GM18505 (cell line): ENCODE results near the gene LAMA3.

Experiments
- ATAC-seq: cut with Tn5 transposase; IDR thresholded peaks from one replicate; pipeline ENCODE4 v1.9.1; 2021; ENCODE audit not compliant: unreplicated experiment
- POLR2A ChIP-seq: IDR thresholded peaks from 4 replicates; pipeline ENCODE4 v1.6.1; 2011; ENCODE audit warnings: borderline replicate concordance; ENCODE audit not compliant: insufficient read depth, insufficient read length; ENCODE audit errors: extremely low read depth

Gene LAMA3

GRCh38 chr18:23941791-23942190, 252.5 kb downstream of the LAMA3 start:
- TF ChIP-seq POLR2A: no peak
- no peak for ATAC-seq

GRCh38 chr18:23943104-23943503, 253.9 kb downstream of the LAMA3 start:
- ATAC-seq: peak; percentile 78

DNA sequence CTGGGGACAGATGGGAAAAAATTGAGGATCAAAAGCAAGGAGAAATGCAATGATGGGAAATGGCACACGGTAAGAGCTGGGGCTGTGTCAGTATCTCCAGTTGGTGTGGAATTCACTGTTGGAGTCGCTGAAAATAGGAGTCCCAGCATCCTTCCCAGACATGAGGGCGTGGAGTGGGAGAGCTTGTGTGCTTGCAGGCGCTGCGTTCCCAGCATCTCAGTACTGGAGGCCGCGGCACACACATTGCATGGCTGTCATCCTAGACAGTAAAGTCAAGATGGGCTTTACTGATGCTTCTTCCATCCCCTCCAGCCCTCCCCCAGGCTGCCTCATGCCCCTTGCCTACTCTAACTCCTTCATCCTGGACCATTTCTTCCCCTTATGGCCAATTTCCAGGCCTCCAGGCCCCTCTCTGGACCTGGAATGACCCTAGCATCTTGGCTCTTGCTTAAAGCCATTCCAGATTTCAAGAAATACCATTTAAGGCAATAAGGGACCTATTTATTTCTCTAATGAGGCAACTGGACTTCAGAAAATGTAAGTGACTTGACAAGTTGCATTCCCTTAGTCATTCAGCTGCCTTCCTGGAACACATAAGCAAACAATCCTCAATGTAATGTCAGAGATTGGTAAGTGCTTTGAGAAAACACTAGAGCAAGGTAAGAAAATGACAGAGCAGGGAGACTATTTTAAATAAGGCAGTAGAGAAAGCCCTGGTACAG, 254.8 kb downstream of the LAMA3 start:
- no peak for TF ChIP-seq POLR2A
- ATAC-seq: no peak

More at GRCh38 chr18:23943104-23943503, 253.9 kb downstream of the LAMA3 start:
- no peak for TF ChIP-seq POLR2A

DNA sequence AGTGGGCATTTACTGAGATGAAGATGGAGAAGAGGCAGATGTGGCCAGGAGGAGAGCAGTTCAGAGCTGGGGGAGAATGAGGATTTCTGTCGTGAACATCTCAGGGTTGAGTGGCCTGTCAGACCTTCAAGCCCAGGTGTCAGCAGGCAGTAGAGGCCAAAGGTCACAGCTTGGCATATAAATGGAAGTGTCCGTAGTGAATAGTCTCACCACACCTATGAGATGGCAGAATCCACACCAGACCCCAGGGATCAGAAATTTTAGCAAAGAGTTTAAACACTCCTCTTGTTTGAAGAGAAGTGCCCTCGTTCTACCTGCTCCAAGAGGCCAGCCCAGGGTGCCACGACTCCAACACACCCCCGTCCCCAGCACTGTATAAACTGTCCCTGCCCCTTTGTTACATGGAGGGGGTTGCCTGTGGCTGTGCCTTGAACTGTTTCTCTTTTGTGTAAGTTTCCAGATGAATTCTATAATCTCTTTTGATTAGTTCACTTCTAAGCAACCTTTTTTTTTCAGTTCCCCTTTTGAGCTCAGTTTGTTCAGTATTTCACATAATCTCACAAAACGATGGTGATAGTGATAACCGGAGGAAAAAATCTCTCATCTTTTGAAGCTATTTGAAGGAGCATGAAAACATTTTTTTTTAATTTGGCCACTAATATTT, 256.3 kb downstream of the LAMA3 start:
- TF ChIP-seq POLR2A: no peak
- ATAC-seq: peak; percentile 61

GRCh38 chr18:23949863-23950262, 260.6 kb downstream of the LAMA3 start:
- ATAC-seq: no peak
- TF ChIP-seq POLR2A: no peak

- no peak for ATAC-seq
- no peak for TF ChIP-seq POLR2A
Measured at GRCh38 chr18:23950644-23951043, 261.4 kb downstream of the LAMA3 start.

- no peak for ATAC-seq
- TF ChIP-seq POLR2A: no peak
Measured at GRCh38 chr18:23951206-23951605, 262.0 kb downstream of the LAMA3 start.

DNA sequence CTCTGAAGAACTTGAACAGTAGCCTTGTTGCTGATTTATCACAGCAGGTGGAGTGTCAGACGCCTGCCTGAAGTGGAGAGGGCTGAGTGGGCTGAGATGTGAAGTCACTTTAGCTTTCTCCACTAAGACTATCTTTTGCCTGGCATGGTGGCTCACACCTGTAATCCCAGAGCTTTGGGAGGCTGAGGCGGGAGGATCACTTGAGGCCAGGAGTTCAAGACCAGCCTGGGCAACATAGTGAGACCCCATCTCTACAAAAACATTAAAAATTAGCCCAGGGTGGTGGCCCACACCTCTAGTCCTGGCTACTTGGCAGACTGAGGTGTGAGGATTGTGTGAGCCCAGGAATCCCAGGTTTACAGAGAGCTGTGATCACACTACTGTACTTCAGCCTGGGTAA, 264.7 kb downstream of the LAMA3 start:
- TF ChIP-seq POLR2A: no peak
- ATAC-seq: no peak

DNA sequence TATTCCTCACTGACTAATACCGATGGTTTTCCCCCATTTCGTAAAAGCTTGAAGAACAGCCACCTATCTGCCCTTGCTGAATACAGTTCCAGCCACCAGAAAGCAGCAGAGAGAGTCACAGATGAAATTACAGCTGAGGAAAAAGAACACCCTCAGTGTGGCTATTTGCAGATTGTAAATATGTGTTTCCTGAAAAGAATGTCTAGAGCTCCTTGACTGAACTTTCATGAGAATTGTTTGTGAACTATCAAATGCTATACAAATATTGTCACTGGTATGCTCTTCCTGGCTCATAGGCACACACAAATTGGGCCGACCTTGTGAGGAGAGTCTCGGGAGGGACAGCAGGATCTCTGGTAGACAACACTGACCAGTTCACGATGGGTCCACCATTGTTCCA, 267.2 kb downstream of the LAMA3 start:
- no peak for TF ChIP-seq POLR2A
- ATAC-seq: no peak

- ATAC-seq: no peak
- no peak for TF ChIP-seq POLR2A
Measured at GRCh38 chr18:23958036-23958435, 268.8 kb downstream of the LAMA3 start.

DNA sequence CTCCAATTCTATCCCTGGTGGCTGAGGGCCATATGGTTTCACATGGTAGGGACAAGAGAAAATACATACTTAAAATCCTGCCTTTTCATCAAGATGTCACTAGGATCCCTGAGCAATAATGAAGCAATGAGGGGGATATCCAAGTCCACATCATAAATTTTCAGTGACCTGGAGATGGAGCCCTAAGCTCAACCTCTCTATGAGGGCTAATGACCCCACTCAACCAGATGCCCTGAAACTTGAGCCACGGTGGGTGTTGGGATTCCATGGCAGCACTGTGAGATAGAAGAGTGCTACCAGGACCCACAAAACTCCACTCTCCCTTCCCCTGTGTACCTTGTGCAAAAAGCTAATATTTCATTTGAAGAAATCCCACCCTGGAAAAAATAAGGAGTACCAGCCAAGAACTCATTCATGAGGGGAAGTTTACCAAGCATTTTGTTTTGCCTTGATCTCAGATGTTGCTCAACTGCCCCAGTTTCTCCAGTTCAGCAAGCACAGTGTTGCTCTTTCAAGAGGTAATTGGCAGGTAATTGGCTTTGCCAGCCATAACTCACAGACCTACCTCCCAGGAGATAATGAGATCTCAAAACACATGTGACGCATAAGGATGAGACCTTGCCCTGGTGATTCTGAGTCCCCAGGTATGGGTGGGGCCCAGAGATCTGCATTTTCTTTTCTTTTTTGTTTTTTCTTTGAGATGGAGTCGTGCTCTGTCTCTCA, 274.4 kb downstream of the LAMA3 start:
- no peak for TF ChIP-seq POLR2A
- no peak for ATAC-seq

DNA sequence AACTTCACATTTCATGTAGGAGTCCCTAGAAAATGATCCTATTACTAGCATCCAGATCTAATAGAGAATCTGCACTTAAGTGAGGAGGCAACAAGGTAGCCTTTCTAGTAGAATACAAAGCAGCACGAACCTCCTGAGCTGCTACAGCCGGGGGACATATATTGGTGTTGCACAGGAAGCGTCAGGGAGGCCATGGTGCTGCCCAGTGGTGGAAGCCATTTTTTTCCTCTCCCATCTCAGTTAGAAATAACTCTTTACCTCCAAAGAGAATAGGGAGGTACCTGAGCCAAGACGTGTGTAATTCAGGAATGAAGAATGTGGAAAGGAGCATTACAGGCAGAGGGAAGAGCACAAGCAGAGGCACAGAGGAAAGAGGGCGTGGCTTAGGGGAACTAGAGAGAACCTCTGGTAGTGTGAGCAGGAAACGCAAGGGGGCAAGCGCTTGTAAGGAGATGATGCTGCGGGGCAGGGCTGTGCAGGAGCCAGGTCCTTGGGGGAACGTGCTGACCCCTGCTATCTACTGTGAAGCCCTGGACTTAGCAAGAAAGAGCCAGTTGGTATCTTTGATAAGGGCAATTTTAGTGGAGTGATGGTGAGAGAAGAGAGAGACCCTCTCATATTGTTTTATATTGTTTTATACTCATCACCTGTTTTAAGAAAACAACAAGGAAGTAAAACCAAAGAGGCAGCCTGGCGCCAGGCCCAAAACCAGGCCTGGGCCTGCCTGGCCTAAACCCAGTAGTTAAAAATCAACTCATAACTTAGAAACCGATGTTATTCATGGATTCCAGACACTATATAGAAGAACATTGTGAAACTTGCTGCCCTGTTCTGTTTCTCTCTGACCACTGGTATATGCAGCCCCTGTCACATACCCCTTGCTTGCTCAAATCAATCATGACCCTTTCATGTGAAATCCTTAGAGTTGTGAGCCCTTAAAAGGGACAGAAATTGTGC, 275.3 kb downstream of the LAMA3 start:
- TF ChIP-seq POLR2A: no peak
- ATAC-seq: no peak

- no peak for TF ChIP-seq POLR2A
- ATAC-seq: no peak
Measured at GRCh38 chr18:23966909-23967308, 277.7 kb downstream of the LAMA3 start.
